HG03095 (cell line): Measurements from ENCODE around the gene CCN6.
"Not testable (repeated sequence)": the region's sequence is repeated elsewhere in the genome, so short reads cannot be mapped to it uniquely, and the experiment has no call there.

ENCODE experiments used
- ATAC-seq: cut with Tn5 transposase; IDR thresholded peaks from one replicate; pipeline ENCODE4 v1.9.1; 2021; ENCODE audit warnings: moderate library complexity; ENCODE audit not compliant: unreplicated experiment

Gene CCN6

GRCh38 chr6:112049026-112049799 lies 4.7 kb upstream of the CCN6 start:
- no peak for ATAC-seq

GRCh38 chr6:112049996-112050395 lies 3.9 kb upstream of the CCN6 start:
- ATAC-seq = no peak

GRCh38 chr6:112050429-112050828 lies 3.5 kb upstream of the CCN6 start:
- no peak for ATAC-seq

- ATAC-seq = not testable (repeated sequence)
These were observed 2.6 kb upstream of the CCN6 start for GRCh38 chr6:112051251-112051740.

GRCh38 chr6:112054555-112055190 lies 769 bp downstream of the CCN6 start:
- no peak for ATAC-seq

GRCh38 chr6:112058243-112059032 lies 4.5 kb downstream of the CCN6 start:
- no peak for ATAC-seq

GRCh38 chr6:112061605-112062004 lies 7.7 kb downstream of the CCN6 start:
- ATAC-seq = no peak

GRCh38 chr6:112062966-112063365 lies 9.1 kb downstream of the CCN6 start:
- ATAC-seq = no peak

GRCh38 chr6:112065426-112065986 lies 11.6 kb downstream of the CCN6 start:
- ATAC-seq = no peak

- no peak for ATAC-seq
These were observed 12.7 kb downstream of the CCN6 start for GRCh38 chr6:112066606-112067005.

- no peak for ATAC-seq
These were observed 27.7 kb downstream of the CCN6 start for GRCh38 chr6:112081569-112081968.

- no peak for ATAC-seq
These were observed 31.6 kb downstream of the CCN6 start for GRCh38 chr6:112085286-112086065.

- ATAC-seq = peak; percentile 31
These were observed 32.8 kb downstream of the CCN6 start for GRCh38 chr6:112086744-112087135.

GRCh38 chr6:112087136-112087911 lies 33.4 kb downstream of the CCN6 start, which contains the start of the genes FAM229B and TUBE1:
Gene FAM229B, plus strand, starts transcription at chr6:112087591. Its CDS starts 11,693 bp downstream, at chr6:112099284.
Gene TUBE1, minus strand, starts transcription at chr6:112087482. Its CDS starts 48 bp downstream, at chr6:112087434.
- ATAC-seq = peak; percentile 97

GRCh38 chr6:112087916-112088315 lies 34.0 kb downstream of the CCN6 start:
- ATAC-seq = no peak

- no peak for ATAC-seq
These were observed 43.0 kb downstream of the CCN6 start for GRCh38 chr6:112096901-112097300.

- ATAC-seq = no peak
These were observed 46.7 kb downstream of the CCN6 start for GRCh38 chr6:112100561-112100960.

GRCh38 chr6:112106026-112106425 lies 52.1 kb downstream of the CCN6 start:
- not testable (repeated sequence) for ATAC-seq

- ATAC-seq = no peak
These were observed 52.7 kb downstream of the CCN6 start for GRCh38 chr6:112106562-112106961.
